Stimulated activated CD4-positive, alpha-beta T cell treated with anti-CD3 and anti-CD28 coated beads, Interleukin-2, amount 100 ng/mL, for 48 hours (primary cell): ENCODE results near the gene GSE1.

Source experiments
- DNase-seq, 2 donors: peaks; one replicate each; pipeline ENCODE4 v3.0.0-alpha.2; 2020

The GSE1 gene

DNA sequence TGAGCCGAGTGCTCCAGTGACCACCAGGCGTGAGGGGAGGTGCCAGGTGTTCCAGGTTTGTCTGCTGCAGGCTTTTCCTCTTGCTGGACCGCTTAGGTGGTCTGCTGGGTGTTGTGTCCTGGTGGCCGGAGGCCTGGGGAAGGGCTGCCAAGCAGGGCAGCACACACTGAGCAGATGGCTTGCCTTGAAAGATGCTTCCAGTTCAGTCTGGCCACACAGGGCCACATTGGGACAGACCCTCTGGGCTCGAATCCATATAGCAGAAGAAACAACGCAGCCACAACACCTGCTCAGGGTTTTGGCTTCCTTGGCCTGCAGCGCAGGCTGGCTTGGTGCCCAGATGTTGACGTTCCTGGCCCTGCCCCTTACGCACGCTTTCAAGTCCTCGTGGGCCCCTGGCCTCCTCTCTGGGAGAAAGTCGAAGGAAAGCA lies 50.8 kb downstream of the GSE1 start:
- DNase-seq: no peak

DNA sequence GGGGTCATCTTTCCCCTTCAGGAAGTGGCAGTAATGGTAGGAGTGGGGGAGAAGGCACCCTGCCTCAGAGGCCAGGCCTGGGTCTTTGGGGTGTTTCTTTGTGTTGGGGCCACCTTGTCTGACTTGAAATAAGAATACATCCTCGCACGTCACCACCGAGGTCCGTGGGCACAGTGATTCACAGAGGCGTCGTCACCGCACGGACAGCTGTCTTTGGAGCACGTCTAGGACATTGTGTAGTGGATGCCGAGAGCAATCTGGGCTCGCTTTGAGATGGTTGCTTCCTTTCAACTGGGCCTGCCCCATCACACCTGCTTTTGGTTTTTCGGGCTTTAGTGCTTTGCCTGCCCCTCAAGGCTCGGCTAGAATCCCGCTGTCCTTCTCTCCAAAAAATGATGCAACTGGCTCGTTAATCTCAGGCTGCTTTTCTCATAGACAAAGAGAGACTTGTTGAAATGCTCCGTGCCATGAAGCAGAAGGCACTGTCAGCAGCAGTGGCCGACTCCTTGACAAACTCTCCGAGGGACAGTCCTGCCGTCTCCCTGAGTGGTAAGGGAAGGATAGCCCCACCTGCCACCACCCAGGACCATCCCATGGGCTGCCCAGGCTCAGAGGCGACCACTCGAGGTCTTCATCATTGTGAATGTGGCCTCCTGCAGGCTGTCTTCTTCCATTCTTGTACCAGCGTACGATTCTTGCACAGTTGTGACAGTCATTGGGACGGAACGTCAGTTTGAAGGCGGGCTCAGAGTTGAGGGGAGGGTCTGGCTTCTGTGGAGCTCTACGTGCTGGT lies 51.7 kb downstream of the GSE1 start:
- DNase-seq: no peak

DNA sequence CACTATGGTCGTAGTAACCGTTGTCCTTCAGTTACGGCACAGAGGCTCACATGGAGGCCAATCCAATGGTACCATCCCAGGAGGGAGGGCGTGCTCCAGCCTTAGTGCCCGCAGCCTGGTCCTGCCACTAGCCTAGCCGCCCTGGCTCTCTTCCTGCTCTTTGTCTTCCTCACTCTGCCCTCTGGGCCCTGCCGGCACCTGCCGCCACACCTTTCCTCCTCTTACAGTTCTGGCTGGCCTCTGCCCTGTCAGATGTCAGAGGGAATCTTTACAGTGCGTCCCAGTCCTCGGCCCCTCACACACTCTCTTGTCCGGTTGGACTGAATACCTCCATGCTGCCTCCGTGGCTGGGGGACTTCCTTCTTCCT lies 52.2 kb downstream of the GSE1 start:
- no peak for DNase-seq

- no peak for DNase-seq
Measured at GRCh38 chr16:85665929-85666328, 52.8 kb downstream of the GSE1 start.

- no peak for DNase-seq
Measured at GRCh38 chr16:85667261-85667660, 54.1 kb downstream of the GSE1 start.

GRCh38 chr16:85667841-85668413 lies 54.8 kb downstream of the GSE1 start:
- no peak for DNase-seq

DNA sequence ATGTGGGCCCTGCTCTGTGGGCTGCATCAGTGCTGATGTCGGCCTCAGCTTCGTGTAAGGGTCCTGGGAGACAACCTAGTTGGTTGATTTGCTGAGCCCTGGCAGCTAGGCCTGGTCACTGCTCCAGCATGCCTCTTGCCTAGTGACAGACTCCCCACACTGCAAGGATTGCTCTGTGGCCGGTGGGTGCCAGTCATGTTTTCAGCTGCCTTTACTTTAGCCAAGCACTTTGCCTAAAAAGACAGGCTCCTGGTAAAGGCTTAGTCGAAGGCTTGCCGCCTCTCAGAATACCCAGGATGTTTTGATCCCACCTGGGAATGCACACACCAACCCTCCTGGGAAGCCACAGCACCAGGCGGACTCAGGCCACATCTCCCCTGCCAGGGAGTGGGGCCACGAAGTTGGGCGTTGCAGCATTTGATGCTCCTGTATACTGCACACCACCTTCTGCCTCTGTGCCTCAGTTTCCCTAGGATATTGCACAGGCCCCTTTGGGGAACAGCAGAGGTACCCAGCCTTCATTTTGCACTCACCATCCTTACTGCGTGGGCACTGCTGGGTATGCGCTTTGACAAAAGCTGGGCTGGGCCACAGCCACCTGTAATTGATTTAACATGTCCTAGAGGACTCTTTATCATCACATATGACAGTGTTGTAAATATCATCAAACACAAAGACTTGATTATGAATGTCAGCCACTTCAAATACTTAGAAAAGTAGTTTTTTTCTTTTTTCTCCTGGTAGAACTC lies 55.7 kb downstream of the GSE1 start:
- DNase-seq: no peak

GRCh38 chr16:85670840-85671239 lies 57.7 kb downstream of the GSE1 start:
- DNase-seq: no peak

GRCh38 chr16:85673529-85674417 lies 60.7 kb downstream of the GSE1 start:
- DNase-seq: no peak

GRCh38 chr16:85674418-85674755 lies 61.3 kb downstream of the GSE1 start:
- no peak for DNase-seq

DNA sequence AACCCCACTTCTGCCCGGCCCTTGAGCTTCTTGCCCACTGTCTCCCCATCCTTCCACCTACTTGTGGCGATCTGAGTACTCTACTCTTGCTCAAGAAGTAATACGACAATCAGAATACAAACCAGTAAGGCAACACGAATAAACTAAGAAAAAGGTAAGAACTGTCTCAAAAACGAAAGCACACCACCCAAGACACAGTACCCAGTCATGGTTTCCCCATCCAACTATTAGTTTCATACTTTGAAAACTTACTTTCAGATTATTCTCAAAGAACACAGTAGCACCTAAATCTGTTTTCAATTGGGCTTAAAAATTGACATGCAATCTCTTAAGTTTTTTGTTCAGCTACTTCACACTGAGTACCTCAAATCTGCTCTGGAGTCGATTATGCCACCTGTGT lies 61.7 kb downstream of the GSE1 start:
- DNase-seq: no peak

DNA sequence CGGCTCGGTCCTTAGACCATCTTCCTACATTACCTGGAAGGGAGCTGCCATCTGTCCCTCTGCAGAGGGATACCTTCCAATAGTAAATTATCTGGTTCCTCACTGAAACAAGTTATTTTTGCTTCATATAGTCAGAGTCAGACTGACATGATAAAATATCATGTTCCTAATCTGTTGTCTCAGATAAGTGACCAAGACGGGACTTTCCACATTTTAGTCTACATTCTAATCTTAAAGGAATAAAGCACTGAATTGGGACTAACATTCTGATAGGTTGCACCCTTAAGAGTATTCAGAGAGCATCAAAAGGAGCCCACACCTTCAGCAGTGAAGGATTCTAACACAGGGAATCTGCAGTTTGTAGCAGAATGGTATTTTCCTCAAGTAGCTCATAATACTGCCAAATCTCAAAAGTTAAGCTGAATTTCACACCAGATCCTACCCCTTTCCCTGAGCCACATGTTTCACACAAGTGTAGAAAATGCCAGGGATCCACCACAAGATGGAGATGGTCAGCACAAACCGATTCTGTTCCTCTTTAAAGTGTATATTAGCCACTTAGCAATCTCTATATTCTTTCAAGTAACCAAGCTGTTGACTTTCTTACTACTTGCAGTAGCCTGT lies 62.2 kb downstream of the GSE1 start:
- no peak for DNase-seq

GRCh38 chr16:85676466-85676865 lies 63.3 kb downstream of the GSE1 start:
- no peak for DNase-seq

DNA sequence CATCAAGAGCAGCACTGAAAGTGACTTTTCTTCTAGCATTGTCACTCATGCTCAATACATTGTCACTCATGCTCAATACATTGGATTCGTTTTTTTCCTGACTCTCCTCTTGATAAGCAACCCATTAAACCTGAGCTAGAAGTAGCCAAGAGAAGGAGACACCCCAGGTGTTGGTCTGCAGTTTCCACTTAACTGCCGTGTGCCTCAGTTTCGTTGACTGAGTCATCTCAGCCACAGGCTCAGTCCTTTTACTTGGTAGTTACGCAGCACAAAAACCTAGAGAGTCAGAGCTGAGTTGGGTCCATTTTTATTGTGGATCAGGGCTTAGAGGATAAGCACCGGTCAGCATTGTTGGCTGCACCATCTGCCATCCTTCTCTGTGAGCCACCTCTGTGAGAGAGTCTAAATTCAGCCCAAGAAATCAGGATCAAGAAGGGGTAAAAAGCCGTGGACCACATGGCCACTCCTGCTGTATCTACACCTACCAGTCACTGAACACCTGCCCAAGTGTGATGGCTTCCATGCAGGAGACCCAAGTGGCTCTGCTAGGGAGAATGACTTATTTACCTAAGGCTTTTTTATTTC lies 64.4 kb downstream of the GSE1 start:
- DNase-seq: no peak

- DNase-seq: no peak
Measured at GRCh38 chr16:85678016-85678415, 64.9 kb downstream of the GSE1 start.

DNA sequence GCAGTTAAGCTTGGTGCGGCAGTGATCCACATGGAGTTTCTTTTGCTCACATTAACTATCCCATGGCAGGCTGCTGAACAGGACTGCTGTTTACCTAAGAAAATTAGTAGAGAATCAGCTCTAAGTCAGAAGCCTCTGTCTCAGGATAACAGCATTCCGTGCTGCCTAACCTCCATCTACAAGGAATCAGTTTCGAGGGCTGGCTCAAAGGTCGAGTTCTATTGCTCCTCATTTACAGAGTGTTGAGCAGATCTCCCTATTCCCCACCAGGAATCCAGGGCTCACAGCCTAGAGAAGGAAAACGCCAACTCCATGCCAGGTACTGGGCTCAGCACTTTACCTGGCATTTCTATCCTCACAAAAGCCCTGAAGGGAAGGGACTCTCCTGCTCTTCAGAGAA lies 65.7 kb downstream of the GSE1 start:
- no peak for DNase-seq

- DNase-seq: no peak
Measured at GRCh38 chr16:85679870-85680269, 66.7 kb downstream of the GSE1 start.

DNA sequence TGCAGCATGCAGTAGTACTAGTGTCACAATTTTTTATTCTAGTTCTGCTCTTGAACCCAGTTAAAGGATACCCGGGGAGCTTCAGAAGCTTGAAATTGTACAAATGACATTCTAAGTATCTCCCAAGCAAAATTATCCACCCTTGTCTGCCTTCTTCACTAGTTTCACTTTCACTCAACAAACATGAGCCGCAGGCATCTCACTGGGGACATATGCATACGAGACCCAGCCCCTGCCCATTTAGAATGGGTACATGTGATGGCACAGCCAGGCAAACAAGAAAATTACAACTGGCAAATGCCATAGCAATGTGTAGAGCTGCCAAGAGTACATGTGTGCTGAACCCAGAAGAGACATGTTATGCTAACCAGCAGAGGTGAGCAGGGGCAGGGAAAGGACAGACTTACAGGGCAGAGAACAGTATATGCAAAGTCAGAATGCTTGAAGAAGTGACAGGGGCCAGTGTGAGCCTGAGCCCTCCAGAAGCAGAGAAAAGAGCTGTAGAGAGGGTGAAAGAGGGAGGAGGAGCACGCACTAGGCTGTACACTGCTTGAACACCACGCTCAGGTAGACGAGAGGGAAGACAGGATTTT lies 67.3 kb downstream of the GSE1 start:
- DNase-seq: no peak

DNA sequence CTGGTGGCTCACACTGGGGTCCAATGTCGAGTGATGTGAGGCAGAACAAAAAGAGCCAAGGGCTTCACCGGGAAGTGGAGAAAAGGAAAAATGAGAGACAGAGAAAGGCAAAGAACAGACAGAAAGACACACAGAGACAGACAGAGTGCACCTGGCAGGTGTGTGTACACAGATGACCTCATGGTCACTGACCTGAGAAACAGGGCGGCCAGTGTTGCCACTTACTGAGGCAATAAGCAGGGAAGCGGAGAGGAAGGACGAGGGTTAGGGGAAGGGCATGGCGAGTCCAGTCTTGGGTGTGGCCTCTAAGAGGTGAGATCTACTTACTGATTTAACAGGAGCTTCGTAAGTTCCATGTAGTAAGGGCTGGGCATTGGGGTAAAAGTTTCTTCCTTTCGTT lies 68.1 kb downstream of the GSE1 start:
- DNase-seq: no peak

- DNase-seq: no peak
Measured at GRCh38 chr16:85682516-85682915, 69.4 kb downstream of the GSE1 start.

GRCh38 chr16:85683363-85683762 lies 70.2 kb downstream of the GSE1 start:
- no peak for DNase-seq

DNA sequence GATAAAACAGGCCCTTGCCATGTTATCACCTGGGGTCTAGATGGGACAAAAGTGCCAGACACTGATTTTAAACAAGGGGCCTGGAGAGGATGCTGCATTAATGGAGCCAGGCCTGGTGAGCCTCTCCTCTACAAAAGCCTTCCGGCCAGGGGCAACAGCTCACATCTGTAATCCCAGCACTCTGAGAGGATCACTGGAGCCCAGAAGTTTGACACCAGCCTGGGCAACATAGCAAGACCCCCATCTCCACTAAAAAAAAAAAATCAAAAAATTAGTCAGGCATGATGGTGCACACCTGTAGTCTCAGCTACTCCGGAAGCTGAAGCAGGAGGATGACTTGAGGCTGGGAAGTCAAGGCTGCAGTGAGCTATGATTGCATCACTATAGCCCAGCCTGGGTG lies 72.1 kb downstream of the GSE1 start:
- DNase-seq: no peak
